Skeletal muscle cell (primary cell): ENCODE measurements around the gene PTPN23.

Source experiments
- DNase-seq: peaks from one replicate; pipeline ENCODE4 v3.0.0-alpha.2; 2010; ENCODE audit warnings: low read depth
- H3K4me3 ChIP-seq: 2 replicates; pipeline ENCODE4 v1.5.1; 2011; ENCODE audit warnings: low read depth, mild to moderate bottlenecking, control low read depth, low read length, moderate library complexity

PTPN23 gene

GRCh38 chr3:47404955-47405790 lies 24.4 kb downstream of the PTPN23 start:
- no peak for DNase-seq
- H3K4me3 ChIP-seq = no peak overlapping the region

GRCh38 chr3:47405820-47406761 lies 25.3 kb downstream of the PTPN23 start:
- no peak overlapping the region for H3K4me3 ChIP-seq
- no peak for DNase-seq

GRCh38 chr3:47406762-47407149 lies 25.9 kb downstream of the PTPN23 start:
- no peak for DNase-seq
- no peak overlapping the region for H3K4me3 ChIP-seq

GRCh38 chr3:47407237-47407636 lies 26.4 kb downstream of the PTPN23 start:
- H3K4me3 ChIP-seq = no peak overlapping the region
- no peak for DNase-seq

- no peak overlapping the region for H3K4me3 ChIP-seq
- no peak for DNase-seq
These were observed 27.3 kb downstream of the PTPN23 start for GRCh38 chr3:47407896-47408838.

GRCh38 chr3:47408839-47409229 lies 28.0 kb downstream of the PTPN23 start:
- no peak overlapping the region for H3K4me3 ChIP-seq
- no peak for DNase-seq

GRCh38 chr3:47409284-47409683 lies 28.5 kb downstream of the PTPN23 start:
- no peak for DNase-seq
- H3K4me3 ChIP-seq = no peak overlapping the region

- no peak for DNase-seq
These were observed 29.0 kb downstream of the PTPN23 start for GRCh38 chr3:47409688-47410416.

GRCh38 chr3:47410417-47410720 lies 29.5 kb downstream of the PTPN23 start:
- no peak overlapping the region for H3K4me3 ChIP-seq
- no peak for DNase-seq

More at GRCh38 chr3:47409688-47410416, 29.0 kb downstream of the PTPN23 start:
- no peak overlapping the region for H3K4me3 ChIP-seq

GRCh38 chr3:47410801-47411646 lies 30.2 kb downstream of the PTPN23 start:
- H3K4me3 ChIP-seq = no peak overlapping the region
- DNase-seq = no peak

GRCh38 chr3:47411696-47412452 lies 31.1 kb downstream of the PTPN23 start:
- no peak overlapping the region for H3K4me3 ChIP-seq
- DNase-seq = no peak

GRCh38 chr3:47412453-47412756 lies 31.6 kb downstream of the PTPN23 start:
- H3K4me3 ChIP-seq = no peak overlapping the region
- DNase-seq = no peak

GRCh38 chr3:47412842-47413520 lies 32.2 kb downstream of the PTPN23 start:
- no peak for DNase-seq
- H3K4me3 ChIP-seq = no peak overlapping the region

GRCh38 chr3:47413751-47414150 lies 32.9 kb downstream of the PTPN23 start:
- no peak for DNase-seq

GRCh38 chr3:47414161-47414564 lies 33.3 kb downstream of the PTPN23 start:
- no peak for DNase-seq
- H3K4me3 ChIP-seq = no peak overlapping the region

More at GRCh38 chr3:47413751-47414150, 32.9 kb downstream of the PTPN23 start:
- no peak overlapping the region for H3K4me3 ChIP-seq

GRCh38 chr3:47414666-47415587 lies 34.1 kb downstream of the PTPN23 start:
- DNase-seq = no peak

More at GRCh38 chr3:47414666-47415587, 34.1 kb downstream of the PTPN23 start:
- H3K4me3 ChIP-seq = no peak overlapping the region
